ENCODE measurements around the gene ABTB1.

ABTB1 gene

DNA sequence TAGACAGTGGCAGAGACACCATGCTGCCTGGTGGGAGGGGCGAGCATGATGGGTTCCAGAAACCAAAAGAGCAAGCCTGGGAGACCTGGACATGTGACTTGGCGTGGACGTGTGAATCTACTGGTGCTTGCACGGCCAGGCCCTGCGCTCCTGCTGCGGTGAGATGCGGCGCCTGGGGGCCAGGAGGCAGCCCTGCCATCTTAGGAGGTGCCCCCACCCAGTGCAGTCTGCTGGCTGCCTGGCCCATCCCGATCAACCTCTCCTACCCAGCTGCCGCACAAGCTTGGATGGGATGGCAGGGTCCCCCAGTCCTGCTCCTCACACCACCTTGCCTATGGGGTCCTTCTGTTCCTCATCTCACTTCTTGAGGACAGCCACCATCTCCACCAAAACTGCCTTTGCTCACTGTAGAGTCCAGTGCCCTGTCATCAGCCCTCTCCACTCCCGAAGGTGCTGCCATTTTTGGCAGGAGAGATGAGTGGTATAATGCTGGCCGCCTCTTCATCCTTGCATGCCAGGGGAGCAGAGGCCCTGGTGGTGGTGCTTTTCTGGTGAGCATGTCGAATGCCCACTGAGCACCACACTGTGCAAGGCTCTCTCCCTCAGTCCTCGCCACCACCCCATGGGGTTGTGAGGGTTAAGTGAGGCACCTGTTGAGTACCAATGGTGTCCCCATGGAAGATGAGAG is 3.1 kb upstream of the ABTB1 start:
- no peaks in the 10 kb centered on the region for H3K36me3 ChIP-seq (replicated peaks; ENCODE audit: insufficient read depth, low read length)
- H3F3A ChIP-seq (ENCODE audit: insufficient read depth, low read length), result no peaks in the 10 kb centered on the region
- DNase-seq, result no peak
- H3K4me2 ChIP-seq (ENCODE audit: low read depth, low read length), result no peak overlapping the region
- no peak for TF ChIP-seq EZH2phosphoT487 (IDR thresholded peaks at IDR 0.05; ENCODE audit: low read length)
- no peak for TF ChIP-seq EZH2 (optimal IDR thresholded peaks at IDR 0.05; ENCODE audit: low read depth, low read length)
- TF ChIP-seq, protein P1, sequence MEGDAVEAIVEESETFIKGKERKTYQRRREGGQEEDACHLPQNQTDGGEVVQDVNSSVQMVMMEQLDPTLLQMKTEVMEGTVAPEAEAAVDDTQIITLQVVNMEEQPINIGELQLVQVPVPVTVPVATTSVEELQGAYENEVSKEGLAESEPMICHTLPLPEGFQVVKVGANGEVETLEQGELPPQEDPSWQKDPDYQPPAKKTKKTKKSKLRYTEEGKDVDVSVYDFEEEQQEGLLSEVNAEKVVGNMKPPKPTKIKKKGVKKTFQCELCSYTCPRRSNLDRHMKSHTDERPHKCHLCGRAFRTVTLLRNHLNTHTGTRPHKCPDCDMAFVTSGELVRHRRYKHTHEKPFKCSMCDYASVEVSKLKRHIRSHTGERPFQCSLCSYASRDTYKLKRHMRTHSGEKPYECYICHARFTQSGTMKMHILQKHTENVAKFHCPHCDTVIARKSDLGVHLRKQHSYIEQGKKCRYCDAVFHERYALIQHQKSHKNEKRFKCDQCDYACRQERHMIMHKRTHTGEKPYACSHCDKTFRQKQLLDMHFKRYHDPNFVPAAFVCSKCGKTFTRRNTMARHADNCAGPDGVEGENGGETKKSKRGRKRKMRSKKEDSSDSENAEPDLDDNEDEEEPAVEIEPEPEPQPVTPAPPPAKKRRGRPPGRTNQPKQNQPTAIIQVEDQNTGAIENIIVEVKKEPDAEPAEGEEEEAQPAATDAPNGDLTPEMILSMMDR (IDR thresholded peaks at IDR 0.05; ENCODE audit: low read length), result no peak
- H3K9ac ChIP-seq (ENCODE audit: low read length), result no peak overlapping the region
- H3K4me1 ChIP-seq (ENCODE audit: low read length), result 0 out of 2 replicates have a peak, but pooled peaks cover 5% of the 10 kb centered on the region
- H3K9me3 ChIP-seq (replicated peaks; ENCODE audit: insufficient read depth, low read length), result no peaks in the 10 kb centered on the region
- no peaks in the 10 kb centered on the region for H4K20me1 ChIP-seq (ENCODE audit: insufficient read depth, low read length)
- H3K9me2 ChIP-seq (replicated peaks; ENCODE audit: insufficient read depth, low read length), result no peaks in the 10 kb centered on the region
- no peak overlapping the region for H2AFZ ChIP-seq (ENCODE audit: low read length)
- no peak overlapping the region for H3K27ac ChIP-seq (ENCODE audit: low read length)
- no peaks in the 10 kb centered on the region; the same call in 1 of the 2 replicates for H3K79me2 ChIP-seq (ENCODE audit: low read length)
- H3K4me3 ChIP-seq (ENCODE audit: low read length), result no peak overlapping the region
- H3K27me3 ChIP-seq (replicated peaks; ENCODE audit: insufficient read depth, low read length), result no peaks in the 10 kb centered on the region

DNA sequence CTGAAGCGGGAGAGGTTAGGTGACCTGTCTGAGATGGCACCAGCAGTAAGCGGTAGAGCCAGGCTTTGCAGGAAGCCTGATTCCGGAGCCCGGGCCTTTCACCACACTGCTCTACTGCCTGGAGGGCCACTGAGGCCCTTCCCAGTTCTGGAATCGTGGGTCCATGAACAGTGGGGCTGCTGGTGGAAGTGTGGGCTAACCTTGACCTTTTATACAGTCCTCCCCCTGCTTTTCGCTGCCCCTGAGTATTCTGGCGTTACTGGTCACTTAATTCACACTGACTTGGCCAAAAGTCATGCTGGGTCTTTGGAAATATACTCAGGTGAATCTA is 2.6 kb upstream of the ABTB1 start:
- H3K4me2 ChIP-seq (ENCODE audit: low read depth, low read length), result no peak overlapping the region
- H2AFZ ChIP-seq (ENCODE audit: low read length), result no peak overlapping the region
- H3K36me3 ChIP-seq (replicated peaks; ENCODE audit: insufficient read depth, low read length), result no peaks in the 10 kb centered on the region
- no peaks in the 10 kb centered on the region for H4K20me1 ChIP-seq (ENCODE audit: insufficient read depth, low read length)
- H3K4me3 ChIP-seq (ENCODE audit: low read length), result no peak overlapping the region
- H3K79me2 ChIP-seq (ENCODE audit: low read length), result no peaks in the 10 kb centered on the region; the same call in 1 of the 2 replicates
- no peak for DNase-seq
- TF ChIP-seq, protein P1 (IDR thresholded peaks at IDR 0.05; ENCODE audit: low read length), result no peak
- TF ChIP-seq EZH2phosphoT487 (IDR thresholded peaks at IDR 0.05; ENCODE audit: low read length) (no peak), EZH2 (optimal IDR thresholded peaks at IDR 0.05; ENCODE audit: low read depth, low read length) (no peak)
- H3F3A ChIP-seq (ENCODE audit: insufficient read depth, low read length), result no peaks in the 10 kb centered on the region
- no peak overlapping the region for H3K27ac ChIP-seq (ENCODE audit: low read length)
- H3K4me1 ChIP-seq (ENCODE audit: low read length), result 0 out of 2 replicates have a peak, but pooled peaks cover 5% of the 10 kb centered on the region
- H3K9me3 ChIP-seq (replicated peaks; ENCODE audit: insufficient read depth, low read length), result no peaks in the 10 kb centered on the region
- H3K27me3 ChIP-seq (replicated peaks; ENCODE audit: insufficient read depth, low read length), result no peaks in the 10 kb centered on the region
- no peak overlapping the region for H3K9ac ChIP-seq (ENCODE audit: low read length)
- no peaks in the 10 kb centered on the region for H3K9me2 ChIP-seq (replicated peaks; ENCODE audit: insufficient read depth, low read length)

DNA sequence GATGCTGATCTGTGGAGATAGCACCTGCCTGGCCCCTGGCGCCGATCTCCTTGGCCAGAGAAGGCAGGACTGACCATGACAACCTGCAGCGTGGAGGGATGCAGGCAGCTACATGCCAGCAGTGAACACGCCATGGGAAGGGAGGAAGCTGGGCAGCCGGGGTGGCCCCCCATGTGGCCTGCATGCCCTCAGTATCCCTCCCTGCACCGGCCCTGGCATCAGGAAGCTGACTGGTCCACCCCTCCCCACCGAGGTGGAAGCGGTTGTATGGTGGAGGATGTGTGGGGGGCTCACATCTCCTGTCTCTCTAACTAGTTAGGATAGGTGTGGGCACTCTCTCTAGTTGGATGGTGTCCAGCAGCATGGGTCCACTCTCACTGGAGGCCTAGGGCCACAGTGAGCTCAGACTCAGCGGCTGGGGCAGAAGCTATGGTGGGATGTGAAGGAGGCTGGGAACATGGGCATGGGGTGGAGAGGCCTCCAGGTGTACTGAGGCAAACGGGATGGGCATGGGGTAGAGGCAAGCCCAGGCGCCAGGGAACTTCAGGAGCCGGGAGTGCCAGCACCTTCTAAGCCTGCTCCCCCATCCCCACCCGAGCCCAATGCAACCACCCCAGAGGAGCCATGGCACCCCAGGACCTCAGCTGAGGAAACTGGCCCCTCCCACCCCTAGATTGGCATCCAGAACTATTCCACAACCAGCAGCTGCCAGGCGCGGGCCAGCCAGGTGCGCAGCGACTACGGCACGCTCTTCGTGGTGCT is 1.8 kb upstream of the ABTB1 start:
- Histone ChIP-seq H3K4me1 (ENCODE audit: low read length) (0 out of 2 replicates have a peak, but pooled peaks cover 5% of the 10 kb centered on the region), H3K79me2 (ENCODE audit: low read length) (no peaks in the 10 kb centered on the region; the same call in 1 of the 2 replicates), H4K20me1 (ENCODE audit: insufficient read depth, low read length) (no peaks in the 10 kb centered on the region), H3K4me2 (ENCODE audit: low read depth, low read length) (peak overlapping the region; percentile 100; the same call in 1 of the 2 replicates), H2AFZ (ENCODE audit: low read length) (no peak overlapping the region), H3K27ac (ENCODE audit: low read length) (no peak overlapping the region), H3K9me3 (replicated peaks; ENCODE audit: insufficient read depth, low read length) (no peaks in the 10 kb centered on the region), H3K9ac (ENCODE audit: low read length) (no peak overlapping the region), H3K4me3 (ENCODE audit: low read length) (no peak overlapping the region), H3K36me3 (replicated peaks; ENCODE audit: insufficient read depth, low read length) (no peaks in the 10 kb centered on the region), H3K27me3 (replicated peaks; ENCODE audit: insufficient read depth, low read length) (no peaks in the 10 kb centered on the region), H3K9me2 (replicated peaks; ENCODE audit: insufficient read depth, low read length) (no peaks in the 10 kb centered on the region), H3F3A (ENCODE audit: insufficient read depth, low read length) (no peaks in the 10 kb centered on the region)
- TF ChIP-seq EZH2 (optimal IDR thresholded peaks at IDR 0.05; ENCODE audit: low read depth, low read length) (no peak), EZH2phosphoT487 (IDR thresholded peaks at IDR 0.05; ENCODE audit: low read length) (no peak)
- TF ChIP-seq, protein P1 (IDR thresholded peaks at IDR 0.05; ENCODE audit: low read length), result no peak
- DNase-seq, result no peak
